Measurements from ENCODE around the gene SMG1.

SMG1 gene

DNA sequence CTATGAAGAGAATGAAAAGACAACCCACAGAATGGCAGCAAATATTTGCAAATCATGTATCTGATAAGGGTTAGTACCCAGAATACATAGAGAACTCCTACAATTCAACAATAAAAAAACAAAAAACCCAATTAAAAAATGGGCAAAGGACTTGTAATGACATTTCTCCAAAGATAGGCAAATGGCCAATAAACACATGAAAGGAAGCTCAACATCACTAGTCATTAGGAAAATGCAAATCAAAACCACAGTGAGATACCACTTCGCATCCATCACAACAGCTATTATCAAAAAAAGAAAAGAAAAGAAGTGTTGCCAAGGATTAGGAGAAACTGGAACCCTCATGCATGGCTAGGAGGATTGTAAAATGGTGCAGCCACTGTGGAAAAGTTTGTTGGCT lies 79.8 kb downstream of the SMG1 start:
- ChIA-PET CTCF (interaction anchor here (0.6 to 1.4 kb wide), 4 partner anchors 26 to 123 kb away, joined by 3 to 9 read pairs (median 5); no protein-coding TSS in a partner anchor), POLR2A (interaction anchor here (1.0 kb wide), 1 partner anchor 45 kb away, joined by 3 read pairs; the partner anchor contains the start of gene ARL6IP1)
- Histone ChIP-seq H3K36me3 (ENCODE audit: control insufficient read depth in 2 of 2, insufficient read depth in 1 of 2, low read length in 2 of 2) (peaks cover 53 to 95% of the 10 kb centered on the region in 2 experiments), H3K4me3 (ENCODE audit: low read depth, low read length) (no peak overlapping the region), H3K27ac (ENCODE audit: extremely low read depth, low read depth, low read length) (no peak overlapping the region), H3K4me1 (ENCODE audit: control insufficient read depth, insufficient read depth, low read length) (no peaks in the 10 kb centered on the region), H3K9me3 (ENCODE audit: control insufficient read depth, insufficient read depth, low read depth, low read length) (no peaks in the 10 kb centered on the region)
- TF ChIP-seq REPIN1 (tag by site-specific recombination; IDR thresholded peaks at IDR 0.05; ENCODE audit: low read depth): no peak
- TF ChIP-seq ZSCAN23 (tag by site-specific recombination; IDR thresholded peaks at IDR 0.05): no peak
- no peak for TF ChIP-seq ZNF175 (tag by site-specific recombination; IDR thresholded peaks at IDR 0.05)
- TF ChIP-seq ZNF529 (tag by site-specific recombination; IDR thresholded peaks at IDR 0.05; ENCODE audit: insufficient replicate concordance): no peak
- TF ChIP-seq SP7 (tag by site-specific recombination; IDR thresholded peaks at IDR 0.05): no peak
- no peak for TF ChIP-seq ZNF16 (tag by site-specific recombination; IDR thresholded peaks at IDR 0.05; ENCODE audit: low read depth)
- TF ChIP-seq OSR2 (tag by site-specific recombination; IDR thresholded peaks at IDR 0.05): no peak
- no peak for TF ChIP-seq ZNF549 (tag by site-specific recombination; IDR thresholded peaks at IDR 0.05)
- TF ChIP-seq ZNF350 (tag by site-specific recombination; IDR thresholded peaks at IDR 0.05): no peak
- TF ChIP-seq ZNF473 (tag by site-specific recombination; IDR thresholded peaks at IDR 0.05): no peak
- TF ChIP-seq ZNF558 (tag by site-specific recombination; IDR thresholded peaks at IDR 0.05): no peak
- no peak for TF ChIP-seq ZNF792 (tag by site-specific recombination; IDR thresholded peaks at IDR 0.05)

DNA sequence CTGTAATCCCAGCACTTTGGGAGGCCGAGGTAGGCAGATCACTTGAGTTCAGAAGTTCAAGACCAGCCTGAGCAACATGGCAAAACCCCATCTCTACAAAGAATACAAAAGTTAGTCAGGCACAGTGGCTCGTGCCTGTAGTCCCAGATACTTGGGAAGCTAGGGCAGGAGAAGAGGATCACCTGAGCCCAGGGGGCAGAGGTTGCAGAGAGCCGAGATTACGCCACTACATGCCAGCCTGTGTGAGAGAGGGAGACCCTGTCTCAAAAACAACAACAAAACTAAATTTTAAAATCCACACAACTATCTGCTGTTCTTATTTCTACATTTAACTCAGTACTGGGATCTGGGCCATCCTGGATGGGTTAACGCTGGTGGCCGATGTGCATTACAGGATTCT lies 83.6 kb downstream of the SMG1 start:
- Histone ChIP-seq H3K36me3 (ENCODE audit: control insufficient read depth in 2 of 2, insufficient read depth in 1 of 2, low read length in 2 of 2) (peaks cover 58 to 93% of the 10 kb centered on the region in 2 experiments), H3K4me3 (ENCODE audit: low read depth, low read length) (no peak overlapping the region), H3K4me1 (ENCODE audit: control insufficient read depth, insufficient read depth, low read length) (no peaks in the 10 kb centered on the region), H3K9me3 (ENCODE audit: control insufficient read depth, insufficient read depth, low read depth, low read length) (no peaks in the 10 kb centered on the region), H3K27ac (ENCODE audit: extremely low read depth, low read depth, low read length) (no peak overlapping the region)
- no peak for TF ChIP-seq ZNF169 (tag by site-specific recombination; IDR thresholded peaks at IDR 0.05)
- POLR2A ChIA-PET: interaction anchor here (1.5 kb wide), 1 partner anchor 41 kb away, joined by 3 read pairs; the partner anchor contains the start of gene ARL6IP1
- CTCF ChIA-PET: interaction anchor here (0.6 kb wide), 1 partner anchor 230 kb away, joined by 3 read pairs; no protein-coding TSS in a partner anchor

DNA sequence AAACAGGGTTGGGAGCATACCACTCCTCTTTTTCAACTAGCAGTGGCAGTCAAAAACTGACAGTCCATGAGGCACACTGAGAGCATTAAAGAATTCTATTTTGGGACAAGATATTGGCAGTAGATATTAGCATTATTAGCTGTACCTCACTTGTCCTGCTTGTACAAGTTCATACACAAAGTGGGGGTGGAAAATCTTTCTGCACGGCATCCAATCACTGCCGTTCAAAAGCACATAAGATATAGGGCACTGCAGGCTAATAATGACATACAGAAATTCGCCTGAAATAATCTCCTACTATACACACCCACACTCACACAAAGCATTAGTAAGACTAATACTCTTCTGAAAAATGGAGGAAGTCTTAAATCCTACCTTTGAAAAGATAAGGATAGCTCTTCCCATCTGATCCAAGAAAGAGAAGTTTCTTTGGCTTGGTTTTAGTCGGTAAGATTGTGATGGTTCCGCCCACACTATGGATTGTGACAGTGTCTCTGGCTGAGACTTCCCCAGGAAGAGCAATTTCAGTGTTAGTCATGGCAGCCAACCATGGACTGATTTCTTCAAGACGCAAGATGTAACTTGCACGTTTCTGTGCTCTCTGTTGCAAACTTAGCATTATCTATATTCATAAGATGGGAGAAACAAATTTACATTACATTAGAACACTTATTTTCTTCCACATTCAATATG lies 84.2 kb downstream of the SMG1 start:
- H3K4me1 ChIP-seq (ENCODE audit: control insufficient read depth, insufficient read depth, low read length): no peaks in the 10 kb centered on the region
- H3K9me3 ChIP-seq (ENCODE audit: control insufficient read depth, insufficient read depth, low read depth, low read length): no peaks in the 10 kb centered on the region
- H3K4me3 ChIP-seq (ENCODE audit: low read depth, low read length): no peak overlapping the region
- ChIA-PET CTCF (interaction anchor here (0.6 to 1.1 kb wide), 2 partner anchors 39 to 230 kb away, joined by 3 read pairs; no protein-coding TSS in a partner anchor), POLR2A (interaction anchor here (1.5 kb wide), 2 partner anchors 40 kb away, joined by 3 to 5 read pairs; partner anchors contain the start of gene ARL6IP1)
- H3K27ac ChIP-seq (ENCODE audit: extremely low read depth, low read depth, low read length): no peak overlapping the region
- H3K36me3 ChIP-seq (ENCODE audit: control insufficient read depth in 2 of 2, insufficient read depth in 1 of 2, low read length in 2 of 2): peaks cover 56 to 93% of the 10 kb centered on the region in 2 experiments
- TF ChIP-seq ZNF324 (tag by site-specific recombination; IDR thresholded peaks at IDR 0.05) (no peak), ZNF354C (tag by site-specific recombination; IDR thresholded peaks at IDR 0.05; ENCODE audit: borderline replicate concordance, low read depth) (no peak), ZNF133 (tag by site-specific recombination; IDR thresholded peaks at IDR 0.05) (no peak), ZBTB48 (tag by site-specific recombination; IDR thresholded peaks at IDR 0.05) (no peak), IKZF3 (tag by site-specific recombination; IDR thresholded peaks at IDR 0.05) (no peak), ZNF777 (tag by site-specific recombination; IDR thresholded peaks at IDR 0.05; ENCODE audit: borderline replicate concordance) (no peak), BCL11B (tag by site-specific recombination; IDR thresholded peaks at IDR 0.05; ENCODE audit: low read depth) (no peak), ZNF221 (tag by site-specific recombination; IDR thresholded peaks at IDR 0.05; ENCODE audit: borderline replicate concordance) (no peak), GFI1B (tag by site-specific recombination; IDR thresholded peaks at IDR 0.05) (no peak), ZNF560 (tag by site-specific recombination; IDR thresholded peaks at IDR 0.05; ENCODE audit: borderline replicate concordance) (no peak), ZNF707 (tag by site-specific recombination; IDR thresholded peaks at IDR 0.05) (no peak), ZBTB17 (tag by site-specific recombination; IDR thresholded peaks at IDR 0.05) (no peak)
- TF ChIP-seq, protein P1, sequence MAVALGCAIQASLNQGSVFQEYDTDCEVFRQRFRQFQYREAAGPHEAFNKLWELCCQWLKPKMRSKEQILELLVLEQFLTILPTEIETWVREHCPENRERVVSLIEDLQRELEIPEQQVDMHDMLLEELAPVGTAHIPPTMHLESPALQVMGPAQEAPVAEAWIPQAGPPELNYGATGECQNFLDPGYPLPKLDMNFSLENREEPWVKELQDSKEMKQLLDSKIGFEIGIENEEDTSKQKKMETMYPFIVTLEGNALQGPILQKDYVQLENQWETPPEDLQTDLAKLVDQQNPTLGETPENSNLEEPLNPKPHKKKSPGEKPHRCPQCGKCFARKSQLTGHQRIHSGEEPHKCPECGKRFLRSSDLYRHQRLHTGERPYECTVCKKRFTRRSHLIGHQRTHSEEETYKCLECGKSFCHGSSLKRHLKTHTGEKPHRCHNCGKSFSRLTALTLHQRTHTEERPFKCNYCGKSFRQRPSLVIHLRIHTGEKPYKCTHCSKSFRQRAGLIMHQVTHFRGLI (tag by site-specific recombination; IDR thresholded peaks at IDR 0.05): no peak
- TF ChIP-seq, protein P2, sequence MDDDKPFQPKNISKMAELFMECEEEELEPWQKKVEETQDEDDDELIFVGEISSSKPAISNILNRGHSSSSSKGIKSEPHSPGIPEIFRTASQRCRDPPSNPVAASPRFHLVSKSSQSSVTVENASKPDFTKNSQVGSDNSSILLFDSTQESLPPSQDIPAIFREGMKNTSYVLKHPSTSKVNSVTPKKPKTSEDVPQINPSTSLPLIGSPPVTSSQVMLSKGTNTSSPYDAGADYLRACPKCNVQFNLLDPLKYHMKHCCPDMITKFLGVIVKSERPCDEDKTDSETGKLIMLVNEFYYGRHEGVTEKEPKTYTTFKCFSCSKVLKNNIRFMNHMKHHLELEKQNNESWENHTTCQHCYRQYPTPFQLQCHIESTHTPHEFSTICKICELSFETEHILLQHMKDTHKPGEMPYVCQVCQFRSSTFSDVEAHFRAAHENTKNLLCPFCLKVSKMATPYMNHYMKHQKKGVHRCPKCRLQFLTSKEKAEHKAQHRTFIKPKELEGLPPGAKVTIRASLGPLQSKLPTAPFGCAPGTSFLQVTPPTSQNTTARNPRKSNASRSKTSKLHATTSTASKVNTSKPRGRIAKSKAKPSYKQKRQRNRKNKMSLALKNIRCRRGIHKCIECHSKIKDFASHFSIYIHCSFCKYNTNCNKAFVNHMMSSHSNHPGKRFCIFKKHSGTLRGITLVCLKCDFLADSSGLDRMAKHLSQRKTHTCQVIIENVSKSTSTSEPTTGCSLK (tag by site-specific recombination; IDR thresholded peaks at IDR 0.05): no peak

Measured in HEK293 (cell line).